NCI-H146 treated with DMSO at 0.1 percent for 48 hours (cell line): Measurements from ENCODE around the gene S100A13.

ENCODE experiments used
- DNase-seq: peaks from one replicate; lab custom pipeline; 2025; ENCODE audit not compliant: unreplicated experiment; lab: John Stamatoyannopoulos, UW

Gene S100A13

DNA sequence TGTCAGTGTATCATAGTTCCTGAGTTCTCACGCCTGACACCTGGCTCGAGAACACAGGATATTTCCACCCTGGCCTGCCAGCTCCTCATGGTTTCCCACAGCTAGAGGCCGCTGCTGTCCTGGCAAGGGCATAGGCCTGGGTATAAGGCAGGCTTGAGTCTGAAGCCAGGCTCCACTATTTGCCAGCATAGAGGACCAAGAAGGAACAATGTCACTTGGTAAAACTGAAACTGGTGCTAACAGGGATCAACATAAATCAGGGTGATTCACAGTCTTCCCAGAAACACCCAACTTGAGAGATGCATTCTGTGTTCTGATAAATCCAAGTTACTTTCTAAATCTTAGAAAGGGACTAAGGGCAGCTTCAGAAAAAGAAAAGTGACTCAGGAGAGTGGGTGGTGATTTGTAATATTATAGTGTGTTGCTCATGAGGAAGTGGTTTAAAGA, 54.7 kb downstream of the S100A13 start:
- DNase-seq, result peak; percentile 60

DNA sequence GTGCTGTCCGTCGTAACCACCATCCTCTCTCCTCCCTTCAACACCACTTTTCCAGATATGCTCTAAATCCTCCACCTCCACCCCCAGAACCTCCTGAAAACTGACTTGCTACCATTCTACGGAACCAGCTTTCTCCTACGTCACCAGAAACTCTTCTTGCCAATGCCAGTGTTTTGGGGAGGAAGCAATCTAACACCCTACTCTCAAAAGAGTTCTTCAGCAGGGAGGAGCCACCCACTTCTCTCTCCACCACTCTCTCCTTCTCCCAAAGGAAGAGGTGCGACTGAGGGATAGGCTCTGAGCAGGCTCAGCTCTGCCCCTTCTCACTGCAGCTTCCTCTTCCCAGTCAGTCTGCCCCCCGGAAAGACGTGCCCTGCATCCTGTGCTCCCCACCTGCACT, 55.6 kb downstream of the S100A13 start:
- DNase-seq, result no peak

DNA sequence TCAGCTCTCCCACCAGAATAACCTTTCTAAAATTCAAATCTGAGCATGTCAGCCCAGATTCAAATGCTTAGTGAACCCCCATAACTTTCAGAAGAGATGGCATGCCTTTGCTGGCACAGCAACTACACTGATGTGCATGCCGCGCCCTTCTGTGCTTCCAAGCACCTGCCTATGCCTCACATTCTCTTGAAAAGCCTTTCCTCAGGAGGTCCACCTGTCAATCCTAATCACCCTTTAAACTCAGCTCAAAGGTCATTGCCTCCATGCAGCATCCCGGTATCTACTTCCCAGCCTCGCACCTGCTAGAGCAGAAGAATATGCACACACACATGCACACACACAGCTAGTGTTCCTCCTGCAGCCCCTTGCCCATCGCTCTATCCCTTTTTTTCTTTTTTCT, 56.4 kb downstream of the S100A13 start:
- peak; percentile 85 for DNase-seq

DNA sequence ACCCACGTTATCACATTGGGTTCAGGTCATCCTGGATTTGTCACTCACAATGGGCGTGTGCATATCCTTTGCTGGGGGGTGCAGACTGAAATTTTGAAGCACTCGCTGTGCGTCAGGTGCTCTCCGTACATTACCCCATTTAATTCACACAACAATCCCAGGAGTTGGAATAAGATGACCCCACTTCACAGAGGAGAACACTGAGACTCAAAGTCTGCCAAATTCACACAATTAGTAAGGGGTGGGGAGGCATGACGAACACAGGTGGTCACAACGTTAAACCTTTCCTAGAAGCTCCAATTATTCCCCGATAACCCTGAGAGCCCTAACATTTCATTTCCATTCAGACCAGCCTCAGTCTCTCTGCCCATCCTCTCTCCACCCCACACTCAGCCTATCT, 57.8 kb downstream of the S100A13 start:
- DNase-seq, result no peak
